ENCODE data around the gene SPON2.

SPON2 gene

GRCh38 chr4:1211371-1211770 is 39.0 kb upstream of the SPON2 start:
- TF ChIP-seq SIN3A (IDR thresholded peaks at IDR 0.05; ENCODE audit: borderline replicate concordance, insufficient read depth, low read length) (no peak), TAF1 (IDR thresholded peaks at IDR 0.05; ENCODE audit: borderline replicate concordance, insufficient read depth, low read length) (no peak), REST (IDR thresholded peaks at IDR 0.05; ENCODE audit: insufficient read depth in 1 of 2, low read depth in 2 of 2, low read length in 2 of 2) (no peak), POLR2AphosphoS5 (IDR thresholded peaks at IDR 0.05; ENCODE audit: low read depth, low read length) (no peak), FOXP2 (optimal IDR thresholded peaks at IDR 0.05; ENCODE audit: borderline replicate concordance, extremely low read depth, extremely low read length, insufficient read depth) (no peak)

GRCh38 chr4:1210971-1211370 is 38.6 kb upstream of the SPON2 start:
- no peak for TF ChIP-seq POLR2AphosphoS5 (IDR thresholded peaks at IDR 0.05; ENCODE audit: low read depth, low read length)
- TF ChIP-seq TAF1 (IDR thresholded peaks at IDR 0.05; ENCODE audit: borderline replicate concordance, insufficient read depth, low read length): no peak
- no peak for TF ChIP-seq SIN3A (IDR thresholded peaks at IDR 0.05; ENCODE audit: borderline replicate concordance, insufficient read depth, low read length)
- no peak for TF ChIP-seq REST (IDR thresholded peaks at IDR 0.05; ENCODE audit: insufficient read depth in 1 of 2, low read depth in 2 of 2, low read length in 2 of 2)
- TF ChIP-seq FOXP2 (optimal IDR thresholded peaks at IDR 0.05; ENCODE audit: borderline replicate concordance, extremely low read depth, extremely low read length, insufficient read depth): no peak

- TF ChIP-seq FOXP2 (optimal IDR thresholded peaks at IDR 0.05; ENCODE audit: borderline replicate concordance, extremely low read depth, extremely low read length, insufficient read depth) (no peak), SIN3A (IDR thresholded peaks at IDR 0.05; ENCODE audit: borderline replicate concordance, insufficient read depth, low read length) (no peak), TAF1 (IDR thresholded peaks at IDR 0.05; ENCODE audit: borderline replicate concordance, insufficient read depth, low read length) (no peak), REST (IDR thresholded peaks at IDR 0.05; ENCODE audit: insufficient read depth in 1 of 2, low read depth in 2 of 2, low read length in 2 of 2) (no peak), POLR2AphosphoS5 (IDR thresholded peaks at IDR 0.05; ENCODE audit: low read depth, low read length) (no peak)
Measured at GRCh38 chr4:1210241-1210841, 38.0 kb upstream of the SPON2 start.

GRCh38 chr4:1209821-1210220 is 37.4 kb upstream of the SPON2 start:
- no peak for TF ChIP-seq FOXP2 (optimal IDR thresholded peaks at IDR 0.05; ENCODE audit: borderline replicate concordance, extremely low read depth, extremely low read length, insufficient read depth)
- no peak for TF ChIP-seq SIN3A (IDR thresholded peaks at IDR 0.05; ENCODE audit: borderline replicate concordance, insufficient read depth, low read length)
- no peak for TF ChIP-seq REST (IDR thresholded peaks at IDR 0.05; ENCODE audit: insufficient read depth in 1 of 2, low read depth in 2 of 2, low read length in 2 of 2)
- no peak for TF ChIP-seq POLR2AphosphoS5 (IDR thresholded peaks at IDR 0.05; ENCODE audit: low read depth, low read length)
- TF ChIP-seq TAF1 (IDR thresholded peaks at IDR 0.05; ENCODE audit: borderline replicate concordance, insufficient read depth, low read length): no peak
